Endothelial cell (in vitro differentiated cells): ENCODE measurements around the gene PPP1R1C. TPM values are rescaled to one million over a fixed set of nuclear protein-coding genes. Genes with fewer than 3 reads are reported as not detected.

Source experiments
- DNase-seq: peaks from one replicate; pipeline ENCODE4 v3.0.0; 2021; ENCODE audit warnings: low spot score
- H3K27ac Mint-ChIP-seq: one replicate; pipeline ENCODE4 v1.8.0; 2021; ENCODE audit warnings: mixed read lengths, inconsistent platforms; ENCODE audit not compliant: unreplicated experiment
- H3K27me3 Mint-ChIP-seq: one replicate; pipeline ENCODE4 v1.8.0; 2021; ENCODE audit warnings: mild to moderate bottlenecking, moderate library complexity, mixed read lengths, inconsistent platforms; ENCODE audit not compliant: unreplicated experiment
- H3K36me3 Mint-ChIP-seq: one replicate; pipeline ENCODE4 v1.8.0; 2021; ENCODE audit warnings: mild to moderate bottlenecking, low read depth, mixed read lengths, inconsistent platforms; ENCODE audit not compliant: unreplicated experiment
- H3K4me1 Mint-ChIP-seq: one replicate; pipeline ENCODE4 v1.8.0; 2021; ENCODE audit warnings: mild to moderate bottlenecking, mixed read lengths, inconsistent platforms; ENCODE audit not compliant: unreplicated experiment
- H3K4me3 Mint-ChIP-seq: one replicate; pipeline ENCODE4 v1.8.0; 2021; ENCODE audit warnings: mild to moderate bottlenecking, mixed read lengths, inconsistent platforms; ENCODE audit not compliant: unreplicated experiment
- H3K9me3 Mint-ChIP-seq: one replicate; pipeline ENCODE4 v1.8.0; 2021; ENCODE audit warnings: mixed read lengths, inconsistent platforms; ENCODE audit not compliant: unreplicated experiment
- CTCF ChIP-seq: fragments of 200-600 bp; sonication (generic); IDR thresholded peaks from one replicate; pipeline ENCODE4 v1.5.0; 2021; ENCODE audit warnings: antibody characterized with exemption; ENCODE audit not compliant: unreplicated experiment
- total RNA-seq: library from RNA; stranded (reverse); fragmentation: NEBNext Ultra II Directional; extraction: Animal tissue kit (Norgen Biotek cat#: 25700); gene quantifications from one replicate; pipeline ENCODE4 v1.2.1, GENCODE V29; 2021; ENCODE audit not compliant: unreplicated experiment

Gene PPP1R1C
- total RNA-seq, 1 donor from 2014 or later = 0.97 TPM

GRCh38 chr2:182166841-182167240 is 181.2 kb downstream of the PPP1R1C start:
- Mint-ChIP-seq H3K36me3 (no peaks in the 10 kb centered on the region), H3K27me3 (peaks cover 2% of the 10 kb centered on the region), H3K27ac (no peak overlapping the region), H3K4me1 (no peaks in the 10 kb centered on the region), H3K9me3 (no peaks in the 10 kb centered on the region), H3K4me3 (no peak overlapping the region)
- no peak for DNase-seq
- TF ChIP-seq CTCF = no peak

Other genes starting within 250 kb of the PPP1R1C start
- gene ITPRID2, start 94.1 kb upstream of the PPP1R1C start, total RNA-seq = 76.6 TPM